Endodermal cell (in vitro differentiated cells): ENCODE results near the gene ERC1. TPM values are rescaled to one million over a fixed set of nuclear protein-coding genes. Genes with fewer than 3 reads are reported as not detected.
A peak's percentile ranks its signal among the peaks of the same experiment; 100 is the strongest.

Experiments used
- DNase-seq: peaks from one replicate; pipeline ENCODE4 v3.0.0-alpha.2; 2017
- H3K27ac ChIP-seq: 2 replicates; pipeline ENCODE4 v1.5.1; 2013; ENCODE audit warnings: mild to moderate bottlenecking, low read depth, low read length, moderate library complexity
- H3K27me3 ChIP-seq: 2 replicates; pipeline ENCODE4 v1.6.1; 2013; ENCODE audit warnings: mild to moderate bottlenecking, low read length, moderate library complexity; ENCODE audit not compliant: insufficient read depth, control insufficient read depth, poor library complexity, severe bottlenecking
- H3K36me3 ChIP-seq: 2 replicates; pipeline ENCODE4 v1.7.0; 2013; ENCODE audit warnings: mild to moderate bottlenecking, low read length, moderate library complexity; ENCODE audit not compliant: control insufficient read depth, insufficient read depth
- H3K4me1 ChIP-seq: one replicate; pipeline ENCODE4 v1.7.0; 2013; ENCODE audit warnings: low read length; ENCODE audit not compliant: control insufficient read depth, insufficient read depth
- H3K4me3 ChIP-seq: 2 replicates; pipeline ENCODE4 v1.5.1; 2013; ENCODE audit warnings: mild to moderate bottlenecking, low read length, moderate library complexity
- H3K9ac ChIP-seq: 2 replicates; pipeline ENCODE4 v1.6.1; 2013; ENCODE audit warnings: mild to moderate bottlenecking, low read length, moderate library complexity; ENCODE audit not compliant: poor library complexity, severe bottlenecking; ENCODE audit errors: extremely low read depth
- H3K9me3 ChIP-seq: 2 replicates; pipeline ENCODE4 v1.6.1; 2013; ENCODE audit warnings: mild to moderate bottlenecking, low read length, moderate library complexity; ENCODE audit not compliant: control insufficient read depth
- H3K27ac Mint-ChIP-seq: 2 replicates; pipeline ENCODE4 v1.8.0; 2020; ENCODE audit warnings: mixed read lengths
- H3K27me3 Mint-ChIP-seq: 2 replicates; pipeline ENCODE4 v1.8.0; 2021; ENCODE audit warnings: mild to moderate bottlenecking, mixed read lengths; ENCODE audit not compliant: insufficient read depth
- H3K36me3 Mint-ChIP-seq: 2 replicates; pipeline ENCODE4 v1.8.0; 2020; ENCODE audit warnings: low read depth, mixed read lengths
- H3K4me1 Mint-ChIP-seq: 2 replicates; pipeline ENCODE4 v1.8.0; 2020; ENCODE audit warnings: mixed read lengths
- H3K4me3 Mint-ChIP-seq: 2 replicates; pipeline ENCODE4 v1.8.0; 2020; ENCODE audit warnings: mild to moderate bottlenecking, moderate library complexity, mixed read lengths
- H3K9me3 Mint-ChIP-seq: 2 replicates; pipeline ENCODE4 v1.8.0; 2020; ENCODE audit warnings: mild to moderate bottlenecking, mixed read lengths
- CTCF ChIP-seq: fragments of 200-600 bp; sonication (generic); conservative IDR thresholded peaks from 2 replicates; pipeline ENCODE4 v1.5.0; 2021; ENCODE audit warnings: antibody characterized with exemption, mild to moderate bottlenecking
- WGBS, 2 experiments: methylation state at CpG; one replicate each; pipeline versions ENCODE4 v1.1.5 to v1.1.7; 2013; ENCODE audit warnings: missing lambda C conversion rate in 2 of 2, mixed read lengths in 1 of 2; ENCODE audit not compliant: insufficient coverage in 1 of 2, insufficient read length in 1 of 2; 5-methylcytosine and 5-hydroxymethylcytosine counted together
- total RNA-seq, 2 donors: library from RNA; stranded (reverse); fragmentation: NEBNext Ultra II Directional in 1 of 2; extraction: Animal tissue kit (Norgen Biotek cat#: 25700) in 1 of 2; gene quantifications; 2 replicates in 1 of 2; 3 replicates in 1 of 2; pipeline ENCODE4 v1.2.1, GENCODE V29; 2021

Gene ERC1
- total RNA-seq, 2 donors from 2014 or later, result 60.6 to 159 TPM

GRCh38 chr12:1493781-1494565 is 502.9 kb downstream of the ERC1 start:
- no peaks in the 10 kb centered on the region for H3K9me3 ChIP-seq
- peaks cover 20% of the 10 kb centered on the region for H3K36me3 ChIP-seq
- peak; percentile 38 for DNase-seq
- Mint-ChIP-seq H3K4me1 (peaks cover 34% of the 10 kb centered on the region), H3K9me3 (peaks cover 13% of the 10 kb centered on the region), H3K36me3 (peaks cover 58% of the 10 kb centered on the region), H3K27me3 (no peaks in the 10 kb centered on the region), H3K27ac (no peak overlapping the region), H3K4me3 (no peak overlapping the region)
- no peak for TF ChIP-seq CTCF
- no peaks in the 10 kb centered on the region for H3K27me3 ChIP-seq
- H3K27ac ChIP-seq, result no peak overlapping the region
- H3K9ac ChIP-seq, result no peak overlapping the region
- WGBS, 2 experiments, result 94 to 98% methylated on average over 8 to 15 of the region's 15 CpGs
- no peak overlapping the region for H3K4me3 ChIP-seq
- H3K4me1 ChIP-seq, result peaks cover 12% of the 10 kb centered on the region

- Mint-ChIP-seq H3K27ac (no peak overlapping the region), H3K9me3 (peaks cover 21% of the 10 kb centered on the region), H3K4me1 (peaks cover 25% of the 10 kb centered on the region), H3K4me3 (no peak overlapping the region), H3K27me3 (no peaks in the 10 kb centered on the region), H3K36me3 (peaks cover 56% of the 10 kb centered on the region)
- Histone ChIP-seq H3K4me3 (no peak overlapping the region), H3K27me3 (no peaks in the 10 kb centered on the region), H3K4me1 (peaks cover 7% of the 10 kb centered on the region), H3K9ac (no peak overlapping the region), H3K9me3 (no peaks in the 10 kb centered on the region), H3K27ac (no peak overlapping the region), H3K36me3 (peaks cover 20% of the 10 kb centered on the region)
- TF ChIP-seq CTCF, result no peak
- WGBS, 2 experiments, result 89 to 100% methylated on average over 3 to 7 of the region's 7 CpGs
- peak; percentile 40 for DNase-seq
Measured at GRCh38 chr12:1494856-1495255, 503.8 kb downstream of the ERC1 start.

GRCh38 chr12:1496162-1496900 is 505.3 kb downstream of the ERC1 start:
- Histone ChIP-seq H3K9me3 (no peaks in the 10 kb centered on the region), H3K27ac (no peak overlapping the region), H3K36me3 (peaks cover 8% of the 10 kb centered on the region), H3K9ac (no peak overlapping the region), H3K27me3 (no peaks in the 10 kb centered on the region), H3K4me1 (no peaks in the 10 kb centered on the region), H3K4me3 (no peak overlapping the region)
- H3K36me3 Mint-ChIP-seq, result peaks cover 41% of the 10 kb centered on the region
- no peaks in the 10 kb centered on the region for H3K27me3 Mint-ChIP-seq
- H3K9me3 Mint-ChIP-seq, result peaks cover 23% of the 10 kb centered on the region
- H3K4me3 Mint-ChIP-seq, result no peak overlapping the region
- peak; percentile 52 for DNase-seq
- H3K27ac Mint-ChIP-seq, result no peak overlapping the region
- H3K4me1 Mint-ChIP-seq, result peaks cover 13% of the 10 kb centered on the region
- 92 to 96% methylated on average over 15 to 23 of the region's 23 CpGs for WGBS, 2 experiments
- no peak for TF ChIP-seq CTCF
